EH (cell line): ENCODE data around the gene ROR1.
A peak's percentile ranks its signal among the peaks of the same experiment; 100 is the strongest.

Experiments
- DNase-seq: peaks from one replicate; pipeline ENCODE4 v3.0.0-alpha.2; 2015; ENCODE audit warnings: low read depth

The ROR1 gene

GRCh38 chr1:63824451-63824850 lies 50.6 kb downstream of the ROR1 start:
- no peak for DNase-seq

DNA sequence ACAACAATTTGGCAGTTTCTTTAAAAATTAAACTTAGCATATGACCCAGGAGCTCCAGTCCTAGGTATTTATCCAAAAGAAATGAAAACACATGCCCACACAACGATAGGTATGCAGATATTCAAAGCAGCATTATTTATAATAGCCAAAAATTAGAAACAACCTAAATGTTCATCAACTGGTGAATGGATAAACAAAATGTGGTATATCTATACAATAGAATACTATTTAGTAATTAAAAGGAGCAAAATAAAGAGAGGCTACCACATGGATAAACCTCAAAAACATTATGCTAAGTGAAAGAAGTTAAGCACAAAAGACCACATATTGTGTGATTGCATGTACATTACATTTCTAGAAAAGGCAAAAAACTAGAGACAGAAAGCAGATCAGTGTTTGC lies 51.3 kb downstream of the ROR1 start:
- DNase-seq, result no peak

DNA sequence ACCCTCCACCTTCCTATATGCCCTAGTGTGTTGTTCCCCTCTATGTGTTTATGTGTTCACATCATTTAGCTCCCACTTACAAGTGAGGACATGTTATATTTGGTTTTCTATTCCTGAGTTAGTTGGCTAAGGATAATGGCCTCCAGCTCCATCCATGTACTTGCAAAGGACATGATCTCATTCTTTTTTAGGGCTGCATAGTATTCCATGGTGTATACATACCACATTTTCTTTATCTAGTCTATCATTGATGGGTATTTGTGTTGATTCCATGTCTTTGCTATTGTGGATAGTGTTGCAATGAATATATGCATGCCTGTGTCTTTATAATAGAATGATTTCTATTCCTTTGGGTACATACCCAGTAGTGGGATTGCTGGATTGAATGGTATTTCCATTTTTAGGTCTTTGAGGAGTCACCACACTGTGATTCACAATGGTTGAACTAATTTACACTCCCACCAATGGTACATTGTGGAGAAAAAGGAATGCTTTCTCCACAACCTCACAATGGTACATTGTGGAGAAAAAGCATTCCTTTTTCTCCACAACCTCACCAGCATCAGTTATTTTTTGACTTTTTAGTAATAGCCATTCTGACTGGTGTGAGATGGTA lies 52.5 kb downstream of the ROR1 start:
- peak; percentile 27 for DNase-seq

- DNase-seq, result no peak
These were observed 53.8 kb downstream of the ROR1 start for GRCh38 chr1:63827411-63828321.

GRCh38 chr1:63828322-63829044 lies 54.7 kb downstream of the ROR1 start:
- DNase-seq, result no peak

DNA sequence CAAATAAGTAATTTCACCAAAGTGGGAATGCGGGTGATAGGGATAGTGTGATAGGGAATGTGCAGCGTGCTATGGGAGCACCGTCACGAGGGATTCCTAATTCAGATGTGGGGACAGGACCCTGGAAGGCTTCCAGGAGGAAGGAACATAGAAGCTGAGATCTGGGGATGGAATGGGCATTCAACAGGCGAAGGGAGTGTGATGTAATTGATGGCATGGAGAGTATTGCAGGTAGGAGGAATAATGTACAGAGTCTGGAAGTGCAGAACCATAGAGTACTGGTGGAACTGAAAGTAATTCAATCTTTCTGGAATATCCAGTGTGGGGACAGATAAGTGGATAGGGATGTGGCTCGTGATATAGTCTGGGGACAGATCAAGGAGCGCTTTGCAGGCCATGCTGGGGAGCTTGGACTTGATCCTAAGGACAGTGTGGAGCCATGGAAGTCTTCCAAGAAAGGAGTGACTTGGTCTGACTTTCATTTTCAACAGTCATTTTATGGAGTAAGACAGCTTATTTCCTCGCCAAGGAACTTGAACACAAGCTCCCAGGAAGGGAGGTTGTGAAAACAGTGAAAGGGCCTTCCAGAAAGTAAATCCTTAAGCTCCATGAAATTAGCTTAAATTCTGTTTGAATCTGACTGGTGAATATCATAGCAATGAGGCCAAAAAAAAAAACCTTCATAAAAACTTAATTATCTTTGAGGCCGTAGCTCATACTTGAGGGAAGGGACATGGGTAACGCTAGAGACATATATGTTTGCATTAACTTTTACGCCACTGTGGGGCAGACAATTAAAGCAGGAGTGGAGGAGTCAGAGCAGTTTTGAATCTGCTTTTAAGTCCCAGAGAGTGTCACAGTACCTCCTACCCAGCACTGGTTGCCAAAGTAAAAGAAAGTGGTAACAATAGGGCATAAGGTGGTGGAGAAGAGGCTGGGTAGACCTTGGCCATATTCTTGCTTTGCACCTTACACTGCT lies 55.8 kb downstream of the ROR1 start:
- DNase-seq, result peak; percentile 11

GRCh38 chr1:63831409-63831808 lies 57.6 kb downstream of the ROR1 start:
- DNase-seq, result no peak

- DNase-seq, result no peak
These were observed 59.7 kb downstream of the ROR1 start for GRCh38 chr1:63833363-63834119.

DNA sequence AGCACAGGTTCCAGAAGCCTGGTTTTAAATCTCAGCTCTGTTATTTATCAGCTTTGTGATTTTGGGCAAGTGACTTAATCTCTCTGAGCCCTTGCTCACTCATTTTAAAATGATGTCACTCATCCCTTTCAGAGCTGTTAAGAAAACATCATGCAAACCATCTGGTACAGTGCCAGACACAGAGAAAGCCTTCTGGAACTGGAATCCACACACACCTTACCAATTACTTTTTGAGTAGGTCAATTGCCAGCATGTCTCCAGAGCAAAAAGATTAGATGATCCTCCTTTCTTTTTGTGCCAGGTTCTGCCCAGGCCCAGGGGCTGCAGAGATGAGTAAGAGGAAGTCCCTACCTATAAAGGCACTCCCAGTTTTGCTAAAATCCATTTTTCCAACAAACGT lies 61.3 kb downstream of the ROR1 start:
- DNase-seq, result no peak

- no peak for DNase-seq
These were observed 62.6 kb downstream of the ROR1 start for GRCh38 chr1:63836374-63836773.

GRCh38 chr1:63836830-63837229 lies 63.0 kb downstream of the ROR1 start:
- no peak for DNase-seq

DNA sequence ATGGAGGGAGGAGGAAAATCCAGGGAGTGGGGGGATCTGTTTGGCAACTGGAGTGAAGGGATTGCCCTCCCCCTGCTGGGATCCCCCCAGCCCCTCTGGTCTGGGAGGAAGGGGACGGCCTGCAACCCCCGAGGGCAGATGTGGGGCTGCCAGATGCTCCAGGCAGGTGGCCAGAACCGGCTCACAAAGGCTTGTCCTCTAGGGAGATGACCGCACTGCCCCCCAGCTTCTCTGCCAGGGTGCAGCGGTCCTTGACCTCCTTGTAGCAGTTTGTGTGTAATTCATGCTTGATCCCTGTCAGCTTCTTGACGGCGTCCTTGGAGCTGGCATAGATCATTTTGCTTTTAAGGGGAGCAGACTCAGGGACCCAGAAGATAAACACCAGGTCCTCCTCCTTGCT lies 69.2 kb downstream of the ROR1 start:
- DNase-seq, result no peak

DNA sequence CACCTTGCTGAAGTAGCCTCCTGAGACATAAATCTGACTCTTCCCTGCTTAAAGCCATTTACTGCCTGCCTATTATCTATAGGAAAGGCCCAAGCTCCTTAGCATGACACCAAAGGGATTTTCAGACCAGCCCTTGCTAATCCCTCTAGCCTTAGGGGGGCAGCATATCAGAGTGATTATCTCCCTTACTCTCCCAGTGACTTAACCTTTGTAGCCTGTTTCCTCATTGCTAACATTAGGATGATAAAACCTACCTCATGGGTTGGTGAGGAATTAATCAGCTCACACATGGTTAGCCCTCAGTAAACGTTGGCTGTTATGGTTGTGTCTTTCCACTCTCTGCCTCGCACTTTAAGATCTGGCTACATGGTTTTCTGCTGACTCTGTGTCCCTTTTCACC lies 70.1 kb downstream of the ROR1 start:
- no peak for DNase-seq

- no peak for DNase-seq
These were observed 71.5 kb downstream of the ROR1 start for GRCh38 chr1:63845346-63845745.

- no peak for DNase-seq
These were observed 73.6 kb downstream of the ROR1 start for GRCh38 chr1:63847308-63847910.

DNA sequence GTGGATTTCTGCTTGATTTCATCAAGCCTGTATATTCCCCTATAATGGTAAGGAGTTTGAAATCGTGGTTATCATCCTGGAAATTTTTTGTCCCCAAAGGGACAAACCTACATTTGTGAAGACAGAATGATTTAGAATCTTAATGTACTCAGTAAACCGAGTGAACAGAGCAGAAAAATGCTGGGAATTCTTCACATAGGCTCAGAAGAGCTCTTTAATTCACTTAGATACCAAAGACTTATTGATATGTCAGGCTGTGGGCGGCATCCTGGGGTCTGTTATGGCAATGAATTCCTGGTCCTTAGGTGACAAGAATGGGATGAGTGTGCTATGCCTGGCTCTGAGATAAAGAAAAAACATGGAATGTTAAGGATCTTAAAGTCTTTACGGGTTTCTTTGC lies 74.9 kb downstream of the ROR1 start:
- DNase-seq, result no peak

- DNase-seq, result no peak
These were observed 75.3 kb downstream of the ROR1 start for GRCh38 chr1:63849149-63849548.

GRCh38 chr1:63854091-63854490 lies 80.3 kb downstream of the ROR1 start:
- no peak for DNase-seq

- no peak for DNase-seq
These were observed 82.1 kb downstream of the ROR1 start for GRCh38 chr1:63855942-63856341.

GRCh38 chr1:63856924-63857323 lies 83.1 kb downstream of the ROR1 start:
- no peak for DNase-seq

- no peak for DNase-seq
These were observed 83.7 kb downstream of the ROR1 start for GRCh38 chr1:63857478-63857877.
